HCT116 (cell line): ENCODE data around the gene ZSWIM8. TPM values are rescaled to one million over a fixed set of nuclear protein-coding genes. Genes with fewer than 3 reads are reported as not detected.

Experiments used
- ATAC-seq: fragments of 200-7000 bp; cut with Tn5 transposase; 2 replicates; pipeline ENCODE4 v1.9.1; 2020; ENCODE audit warnings: mild to moderate bottlenecking, moderate library complexity
- BruUV-seq: library from RNA; stranded (reverse); fragments of 400-500 nt; replicated peaks from 2 replicates; lab custom pipeline; 2021; lab: Mats Ljungman, UMichigan
- CTCF ChIA-PET: fragments of 300-600 bp; sonication (Branson Sonifier 250); formaldehyde crosslinking; loops from one replicate; lab custom pipeline; 2021; ENCODE audit warnings: antibody characterized with exemption; lab: Charles Lee
- POLR2A ChIA-PET: fragments of 300-600, 350-600 bp; sonication (Branson Sonifier 250); formaldehyde crosslinking; loops from one replicate; lab custom pipeline; 2021; ENCODE audit warnings: antibody characterized with exemption; lab: Charles Lee
- RAD21 ChIA-PET, 2 experiments: fragments of 300-600 bp; sonication (Branson Sonifier 250); formaldehyde crosslinking; loops; one replicate each; lab custom pipeline; 2023; ENCODE audit warnings: low total read pairs in 2 of 2; ENCODE audit not compliant: uncharacterized antibody in 2 of 2, unreplicated experiment in 2 of 2, low non-redundant PET in 1 of 2; lab: Charles Lee
- DNase-seq: peaks from one replicate; pipeline ENCODE4 v3.0.0-alpha.2; 2010; ENCODE audit warnings: low read depth, low spot score
- H2AFZ ChIP-seq: fragments of 200-600 bp; shearing (Covaris generic), sonication (generic); 2 replicates; pipeline ENCODE4 v1.6.1; 2017; ENCODE audit warnings: low read depth, mixed run types, mixed read lengths, antibody characterized with exemption, low read length; ENCODE audit not compliant: poor library complexity, severe bottlenecking
- H3K27ac ChIP-seq: 2 replicates; pipeline ENCODE4 v1.5.1; 2012; ENCODE audit warnings: low read depth, low read length
- H3K27me3 ChIP-seq: fragments of 200-600 bp; sonication (generic); 2 replicates; pipeline ENCODE4 v1.6.1; 2016; ENCODE audit warnings: mixed run types, low read length, mixed read lengths; ENCODE audit not compliant: insufficient read depth
- H3K36me3 ChIP-seq, 2 experiments: fragments of 200-500 bp in 1 of 2; fragments of 200-600 bp in 1 of 2; sonication (Bioruptor generic) in 1 of 2; sonication (generic) in 1 of 2; 2 replicates each; pipeline versions ENCODE4 v1.5.1 to v1.6.1; 2014 to 2016; ENCODE audit warnings: low read length in 2 of 2, inconsistent platforms in 1 of 2, mixed read lengths in 1 of 2, mixed run types in 1 of 2; ENCODE audit not compliant: insufficient read depth in 2 of 2, control insufficient read depth in 1 of 2
- H3K4me1 ChIP-seq, 2 experiments: fragments of 200-600 bp in 1 of 2; sonication (generic) in 1 of 2; 2 replicates each; pipeline versions ENCODE4 v1.5.1 to v1.6.1; 2012 to 2017; ENCODE audit warnings: low read length in 2 of 2, inconsistent platforms in 1 of 2, mild to moderate bottlenecking in 1 of 2, mixed read lengths in 1 of 2, mixed run types in 1 of 2, moderate library complexity in 1 of 2; ENCODE audit not compliant: insufficient read depth in 2 of 2, control insufficient read depth in 1 of 2
- H3K4me2 ChIP-seq: fragments of 200-600 bp; sonication (generic); 2 replicates; pipeline ENCODE4 v1.6.1; 2017; ENCODE audit warnings: mixed run types, low read length, mixed read lengths
- H3K4me3 ChIP-seq, 2 experiments: fragments of 200-600 bp in 1 of 2; sonication (generic) in 1 of 2; replicated peaks in 1 of 2; 2 replicates each; pipeline ENCODE4 v1.5.1; 2011 to 2016; ENCODE audit warnings: low read length in 2 of 2, control low read depth in 1 of 2, low read depth in 1 of 2, mild to moderate bottlenecking in 1 of 2, mixed read lengths in 1 of 2, mixed run types in 1 of 2
- H3K79me2 ChIP-seq: fragments of 200-600 bp; sonication (generic); 2 replicates; pipeline ENCODE4 v1.6.1; 2017; ENCODE audit warnings: mild to moderate bottlenecking, mixed run types, low read length, moderate library complexity, mixed read lengths; ENCODE audit not compliant: insufficient read depth
- H3K9ac ChIP-seq: fragments of 200-600 bp; sonication (generic); 2 replicates; pipeline ENCODE4 v1.6.1; 2016; ENCODE audit warnings: low read length, mixed read lengths
- H3K9me2 ChIP-seq: fragments of 200-600 bp; sonication (generic), shearing (Covaris generic); 2 replicates; pipeline ENCODE4 v1.6.1; 2017; ENCODE audit warnings: mixed run types, mild to moderate bottlenecking, moderate library complexity; ENCODE audit not compliant: insufficient read depth
- H3K9me3 ChIP-seq, 2 experiments: fragments of 200-500 bp in 1 of 2; fragments of 200-600 bp in 1 of 2; sonication (Bioruptor generic) in 1 of 2; sonication (generic) in 1 of 2; 2 replicates each; pipeline ENCODE4 v1.6.1; 2014 to 2017; ENCODE audit warnings: low read length in 2 of 2, mixed read lengths in 2 of 2, inconsistent platforms in 1 of 2, low read depth in 1 of 2, mild to moderate bottlenecking in 1 of 2, mixed run types in 1 of 2, moderate library complexity in 1 of 2; ENCODE audit not compliant: control insufficient read depth in 1 of 2, insufficient read depth in 1 of 2
- H4K20me1 ChIP-seq: fragments of 200-600 bp; sonication (generic), shearing (Covaris generic); 2 replicates; pipeline ENCODE4 v1.6.1; 2017; ENCODE audit warnings: mixed run types, mild to moderate bottlenecking, moderate library complexity; ENCODE audit not compliant: insufficient read depth
- ATF3 ChIP-seq: IDR thresholded peaks from 2 replicates; pipeline ENCODE4 v1.6.1; 2012
- MAX ChIP-seq: IDR thresholded peaks from 2 replicates; pipeline ENCODE4 v1.6.1; 2012
- POLR2A ChIP-seq: IDR thresholded peaks from 2 replicates; pipeline ENCODE4 v1.7.0; 2011; ENCODE audit warnings: borderline replicate concordance; ENCODE audit not compliant: insufficient read depth, insufficient read length; ENCODE audit errors: extremely low read depth
- SIN3A ChIP-seq: IDR thresholded peaks from 2 replicates; pipeline ENCODE4 v1.6.1; 2012; ENCODE audit warnings: low read depth
- TCF7L2 ChIP-seq: IDR thresholded peaks from 2 replicates; pipeline ENCODE4 v1.7.0; 2011; ENCODE audit warnings: borderline replicate concordance, inconsistent platforms; ENCODE audit not compliant: insufficient read depth, insufficient read length; ENCODE audit errors: extremely low read depth
- intact Hi-C: fragments of 100-400 bp; cut with micrococcal nuclease; formaldehyde crosslinking; loops from 2 replicates; pipeline ENCODE4 v1.10.0; 2022
- total RNA-seq: library from RNA; stranded (reverse); gene quantifications from one replicate; pipeline ENCODE4 v1.2.1, GENCODE V29; 2021; ENCODE audit not compliant: unreplicated experiment
- TF ChIP-seq, protein P1 (sequence below): IDR thresholded peaks from 2 replicates; pipeline ENCODE4 v1.6.1; 2011; ENCODE audit warnings: mild to moderate bottlenecking, low read length, moderate library complexity; ENCODE audit not compliant: insufficient replicate concordance; ENCODE audit errors: extremely low read depth

Gene ZSWIM8
- total RNA-seq, 1 experiment from 2014 or later: 49.9 TPM

DNA sequence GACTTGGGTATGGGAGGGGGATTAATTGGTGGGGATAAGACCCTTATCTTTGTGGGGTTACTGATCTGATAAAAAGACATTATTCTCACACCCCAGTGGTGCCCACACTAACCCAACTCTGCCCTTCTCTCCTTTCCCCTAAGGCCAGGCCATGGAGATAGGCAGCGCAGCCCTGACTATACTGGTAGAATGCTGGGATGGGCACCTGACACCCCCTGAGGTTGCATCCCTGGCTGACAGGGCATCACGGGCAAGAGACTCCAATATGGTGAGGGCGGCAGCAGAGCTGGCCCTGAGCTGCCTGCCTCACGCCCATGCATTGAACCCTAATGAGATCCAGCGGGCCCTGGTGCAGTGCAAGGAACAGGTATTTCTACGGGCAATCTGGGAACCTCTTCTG lies 12.7 kb downstream of the ZSWIM8 start (continued):
- TF ChIP-seq SIN3A (no peak), POLR2A (no peak), ATF3 (no peak), MAX (no peak)
- TF ChIP-seq, protein P1, sequence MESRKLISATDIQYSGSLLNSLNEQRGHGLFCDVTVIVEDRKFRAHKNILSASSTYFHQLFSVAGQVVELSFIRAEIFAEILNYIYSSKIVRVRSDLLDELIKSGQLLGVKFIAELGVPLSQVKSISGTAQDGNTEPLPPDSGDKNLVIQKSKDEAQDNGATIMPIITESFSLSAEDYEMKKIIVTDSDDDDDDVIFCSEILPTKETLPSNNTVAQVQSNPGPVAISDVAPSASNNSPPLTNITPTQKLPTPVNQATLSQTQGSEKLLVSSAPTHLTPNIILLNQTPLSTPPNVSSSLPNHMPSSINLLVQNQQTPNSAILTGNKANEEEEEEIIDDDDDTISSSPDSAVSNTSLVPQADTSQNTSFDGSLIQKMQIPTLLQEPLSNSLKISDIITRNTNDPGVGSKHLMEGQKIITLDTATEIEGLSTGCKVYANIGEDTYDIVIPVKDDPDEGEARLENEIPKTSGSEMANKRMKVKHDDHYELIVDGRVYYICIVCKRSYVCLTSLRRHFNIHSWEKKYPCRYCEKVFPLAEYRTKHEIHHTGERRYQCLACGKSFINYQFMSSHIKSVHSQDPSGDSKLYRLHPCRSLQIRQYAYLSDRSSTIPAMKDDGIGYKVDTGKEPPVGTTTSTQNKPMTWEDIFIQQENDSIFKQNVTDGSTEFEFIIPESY: no peak

DNA sequence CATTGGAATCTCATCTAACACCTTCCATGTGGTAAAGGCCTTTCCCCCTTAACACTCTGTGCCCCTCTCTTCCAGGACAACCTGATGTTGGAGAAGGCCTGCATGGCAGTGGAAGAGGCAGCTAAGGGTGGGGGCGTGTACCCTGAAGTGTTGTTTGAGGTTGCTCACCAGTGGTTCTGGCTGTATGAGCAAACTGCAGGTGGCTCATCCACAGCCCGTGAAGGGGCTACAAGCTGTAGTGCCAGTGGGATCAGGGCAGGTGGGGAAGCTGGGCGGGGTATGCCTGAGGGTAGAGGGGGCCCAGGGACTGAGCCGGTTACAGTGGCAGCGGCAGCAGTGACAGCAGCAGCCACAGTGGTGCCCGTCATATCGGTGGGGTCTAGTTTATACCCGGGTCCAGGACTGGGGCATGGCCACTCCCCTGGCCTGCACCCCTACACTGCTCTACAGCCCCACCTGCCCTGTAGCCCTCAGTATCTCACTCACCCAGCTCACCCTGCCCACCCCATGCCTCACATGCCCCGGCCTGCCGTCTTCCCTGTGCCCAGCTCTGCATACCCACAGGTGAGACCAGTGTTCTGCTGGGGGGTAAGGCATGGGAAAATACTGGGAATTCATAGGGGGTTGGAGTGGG lies 13.6 kb downstream of the ZSWIM8 start:
- no peak overlapping the region for H3K4me3 ChIP-seq
- no peak overlapping the region for H3K9ac ChIP-seq
- peaks cover 21 to 45% of the 10 kb centered on the region in 2 experiments for H3K36me3 ChIP-seq
- ATAC-seq: no peak
- intact Hi-C loops: no loop called here
- no peaks in the 10 kb centered on the region for H3K4me1 ChIP-seq
- no peaks in the 10 kb centered on the region for H3K27me3 ChIP-seq
- H3K27ac ChIP-seq: no peak overlapping the region
- no peaks in the 10 kb centered on the region for H3K79me2 ChIP-seq
- ChIA-PET POLR2A (no interaction called here), RAD21 (no interaction called here), CTCF (no interaction called here)
- no peak overlapping the region for H2AFZ ChIP-seq
- no peaks in the 10 kb centered on the region for H3K9me3 ChIP-seq
- H4K20me1 ChIP-seq: no peaks in the 10 kb centered on the region
- no TSS peak for BruUV-seq
- DNase-seq: no peak
- no peak overlapping the region for H3K4me2 ChIP-seq
- TF ChIP-seq TCF7L2: no peak
- no peak for TF ChIP-seq ATF3
- no peaks in the 10 kb centered on the region for H3K9me2 ChIP-seq
